SH-SY5Y (cell line): ENCODE measurements around the gene GPR176.

ENCODE experiments used
- GATA2 ChIP-seq: IDR thresholded peaks from 2 replicates; pipeline ENCODE4 v1.6.1; 2011; ENCODE audit warnings: mild to moderate bottlenecking, low read depth, low read length
- GATA3 ChIP-seq: IDR thresholded peaks from 2 replicates; pipeline ENCODE4 v1.6.1; 2011; ENCODE audit warnings: low read depth, mild to moderate bottlenecking, low read length, moderate library complexity

DNA sequence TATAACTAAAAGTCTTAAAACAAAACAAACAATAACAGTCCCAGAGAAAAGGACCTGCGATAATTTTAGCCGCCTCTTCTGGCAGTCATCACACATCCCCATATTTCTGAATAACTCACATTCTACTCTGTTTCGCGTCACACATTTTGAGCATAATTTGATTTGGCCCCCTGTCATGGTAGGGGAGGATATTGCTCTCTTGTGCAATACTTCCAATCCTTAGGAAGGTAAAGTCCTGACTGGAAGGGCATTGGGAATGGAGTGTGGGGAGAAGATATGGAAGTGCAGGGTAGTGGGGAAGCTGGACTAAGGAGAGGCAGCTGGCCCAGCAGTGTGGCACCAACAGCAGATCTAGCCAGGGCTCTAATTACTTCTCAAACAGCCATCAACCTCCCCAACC is 126.1 kb downstream of the GPR176 start:
- TF ChIP-seq GATA3 = no peak
- no peak for TF ChIP-seq GATA2
